Germinal center (tissue), 1 donor: ENCODE data around the gene BRD7.

ENCODE experiments used
- DNase-seq: peaks from one replicate; pipeline ENCODE4 v3.0.0; 2012; ENCODE audit warnings: mixed read lengths, low spot score

The BRD7 gene

DNA sequence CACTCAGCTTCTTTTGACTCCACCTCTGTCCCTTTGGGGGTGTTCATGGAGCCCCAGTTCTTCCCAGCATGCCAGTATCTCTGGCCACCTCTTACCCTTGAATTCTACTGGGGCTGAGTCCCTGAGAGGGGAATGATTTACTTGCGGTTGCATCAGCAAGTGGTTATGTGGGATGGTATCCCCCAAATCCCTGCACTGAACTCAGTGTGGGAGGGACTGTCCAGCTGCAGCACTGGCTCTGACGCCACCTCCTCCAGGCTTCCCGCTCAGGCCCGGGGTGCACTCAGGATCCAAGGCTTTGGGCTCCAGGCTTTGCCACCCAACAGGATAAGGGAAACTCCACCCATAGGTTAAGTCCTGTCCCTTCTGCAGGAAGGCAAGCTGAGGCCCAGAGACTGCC is 21.1 kb upstream of the BRD7 start:
- no peak for DNase-seq

- no peak for DNase-seq
Measured at GRCh38 chr16:50388496-50388895, 19.7 kb upstream of the BRD7 start.

GRCh38 chr16:50386774-50387173 is 18.0 kb upstream of the BRD7 start:
- no peak for DNase-seq

DNA sequence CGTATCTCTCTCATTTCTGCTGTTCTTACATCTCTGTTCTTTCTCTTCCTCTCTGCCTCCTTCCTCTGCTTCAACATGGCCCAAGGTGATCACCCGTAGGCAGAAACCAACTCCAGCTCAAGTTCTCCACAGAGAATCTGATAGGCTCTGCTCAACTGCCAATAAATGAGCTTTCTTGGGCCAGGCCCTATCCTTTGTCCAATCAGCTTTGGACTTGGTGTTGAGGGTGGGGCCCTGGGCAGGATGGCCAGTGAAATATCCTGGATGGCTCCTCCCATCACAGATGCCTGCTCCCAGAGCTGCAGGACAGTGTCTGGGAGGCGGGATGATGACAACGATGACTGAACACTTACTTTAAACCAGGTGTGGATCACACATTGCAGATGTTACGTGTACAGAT is 17.4 kb upstream of the BRD7 start:
- DNase-seq: no peak

DNA sequence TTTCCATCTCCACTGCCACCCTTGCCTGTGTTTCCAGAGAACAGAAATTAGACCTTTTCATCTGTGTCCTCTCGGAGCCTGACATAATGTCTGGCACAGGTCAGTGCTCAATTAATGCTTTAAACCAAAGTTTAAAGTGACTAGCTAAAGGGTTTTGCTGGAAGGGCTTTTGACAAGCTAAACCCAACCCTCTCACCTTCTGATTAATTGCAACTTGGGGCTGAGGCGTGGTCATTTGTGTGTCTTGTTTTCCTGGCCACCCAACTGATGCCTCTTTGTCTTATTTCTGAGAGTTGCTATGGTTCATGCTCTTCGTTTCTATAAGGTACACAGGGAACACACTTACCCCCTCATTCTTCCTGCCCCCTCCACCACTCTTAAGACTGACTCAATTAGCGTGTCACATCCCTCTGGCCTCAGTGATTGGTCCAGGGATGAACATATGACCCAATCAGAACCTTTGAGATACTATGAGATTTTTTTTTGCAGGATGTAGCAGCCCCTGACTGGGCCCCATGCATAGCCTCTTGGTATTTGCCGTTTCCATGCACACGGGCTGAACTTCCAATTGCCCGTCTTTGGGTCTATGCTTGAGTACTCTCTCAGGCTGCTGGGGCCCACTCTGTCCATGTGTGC is 15.8 kb upstream of the BRD7 start:
- no peak for DNase-seq

DNA sequence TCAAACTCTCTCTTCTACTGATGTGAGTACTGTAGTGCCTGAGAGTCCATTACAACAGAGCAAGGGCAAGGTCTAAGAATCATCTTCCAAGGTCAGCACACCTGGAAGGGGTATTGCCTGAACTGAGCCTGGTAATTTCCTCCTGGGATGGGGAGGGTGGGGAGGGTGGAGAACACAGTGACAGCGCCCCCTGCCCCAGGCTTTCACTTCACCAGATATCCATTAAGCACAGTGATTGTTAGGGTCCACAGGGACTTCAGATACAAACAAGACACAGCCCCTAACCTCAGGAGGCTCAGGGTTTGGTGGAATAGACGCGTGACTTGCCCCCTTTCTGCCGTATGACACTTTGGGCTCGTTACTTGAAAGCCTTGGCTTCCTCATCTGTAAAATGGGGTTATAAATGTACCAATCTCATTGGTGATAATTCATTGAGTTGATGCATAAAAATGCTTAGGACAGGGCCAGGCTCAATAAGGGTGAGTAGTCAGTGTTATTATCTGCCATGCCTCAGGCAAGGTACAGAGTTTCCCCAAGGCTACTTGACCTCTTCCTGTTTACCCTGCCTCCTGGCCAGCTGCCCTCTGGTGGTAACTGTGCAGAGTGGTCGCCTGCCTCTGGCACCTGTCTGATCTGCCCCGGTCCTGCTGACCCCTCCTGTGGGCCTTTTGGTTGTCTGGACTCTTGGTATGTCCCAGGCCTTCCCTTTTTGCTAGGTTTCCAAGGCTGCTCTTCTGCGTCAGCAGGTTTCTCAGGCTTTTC is 13.1 kb upstream of the BRD7 start:
- DNase-seq: no peak

- no peak for DNase-seq
Measured at GRCh38 chr16:50378417-50378816, 9.6 kb upstream of the BRD7 start.

GRCh38 chr16:50377001-50377400 is 8.2 kb upstream of the BRD7 start:
- DNase-seq: no peak

- no peak for DNase-seq
Measured at GRCh38 chr16:50373780-50374179, 5.0 kb upstream of the BRD7 start.

GRCh38 chr16:50373345-50373701 is 4.5 kb upstream of the BRD7 start:
- DNase-seq: no peak

GRCh38 chr16:50372611-50373344 is 4.0 kb upstream of the BRD7 start:
- no peak for DNase-seq

GRCh38 chr16:50371936-50372595 is 3.3 kb upstream of the BRD7 start:
- DNase-seq: no peak

- no peak for DNase-seq
Measured at GRCh38 chr16:50371036-50371716, 2.4 kb upstream of the BRD7 start.

- DNase-seq: no peak
Measured at GRCh38 chr16:50369133-50369804, 481 bp upstream of the BRD7 start.

DNA sequence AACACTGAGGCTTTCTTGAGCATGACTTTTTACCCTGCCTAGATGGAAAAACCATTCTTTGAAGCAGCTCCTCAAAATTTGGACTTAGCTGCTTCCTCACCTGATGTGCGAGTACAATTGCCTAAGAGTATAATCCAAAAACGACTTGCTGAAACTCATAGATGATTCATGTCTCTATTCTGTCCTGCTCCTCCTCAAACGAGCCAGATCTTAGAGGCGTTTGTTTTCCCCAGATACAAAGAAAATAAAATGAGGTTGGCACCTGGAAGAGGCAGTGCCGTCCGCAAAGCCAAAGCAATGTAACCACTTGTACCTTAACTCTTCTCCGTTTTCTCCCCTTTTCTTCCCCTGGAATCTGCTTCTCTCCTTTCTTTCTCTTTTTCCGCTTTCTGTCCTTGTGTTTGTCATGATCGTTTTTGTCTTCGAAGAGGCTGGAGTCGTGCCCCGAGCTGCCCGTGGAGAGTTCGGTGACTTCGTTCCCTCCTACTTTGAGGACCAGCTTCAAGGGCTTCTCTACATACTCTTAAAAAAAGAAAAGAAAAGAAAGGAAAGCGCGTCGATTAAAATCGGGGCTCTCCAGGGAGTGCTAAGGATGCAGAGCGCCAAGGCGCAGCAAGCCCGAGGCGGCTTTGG is 895 bp downstream of the BRD7 start:
- DNase-seq: no peak

DNA sequence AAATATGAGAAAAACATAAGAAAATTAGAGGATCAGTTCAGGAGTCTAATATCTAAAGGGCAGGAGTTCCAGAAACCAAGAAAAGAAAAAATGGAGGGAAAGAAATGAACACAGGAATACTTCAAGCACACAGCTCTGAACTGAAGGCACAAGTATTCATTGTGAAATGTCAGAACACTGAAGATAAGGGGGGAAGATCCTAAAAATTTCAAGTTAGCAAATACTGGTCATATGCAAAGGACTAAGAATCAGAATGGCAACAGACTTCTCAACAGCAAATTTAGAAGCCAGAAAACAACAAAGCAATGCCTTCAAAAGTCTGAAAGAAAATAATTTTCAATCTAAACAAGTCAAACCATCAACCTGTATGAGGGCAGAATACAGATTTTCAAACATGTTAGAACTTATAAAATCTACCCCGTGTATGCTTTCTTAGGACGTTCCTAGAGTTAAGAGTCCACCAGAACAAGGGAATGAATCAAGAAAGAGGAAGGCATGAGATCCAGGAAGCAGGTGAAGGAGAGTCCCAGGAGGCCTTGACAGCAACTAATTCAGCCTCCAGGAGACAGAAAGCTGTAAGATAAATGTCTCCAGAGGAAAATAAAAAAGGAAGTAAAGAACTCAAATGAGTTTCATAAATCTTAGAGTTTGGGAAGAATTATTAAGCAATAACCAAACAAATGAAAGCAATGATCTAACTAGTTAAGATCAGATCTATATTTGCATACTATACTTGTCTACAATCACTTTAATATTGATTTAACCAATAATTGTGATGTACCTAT is 2.8 kb downstream of the BRD7 start:
- DNase-seq: no peak

GRCh38 chr16:50363656-50364055 is 5.1 kb downstream of the BRD7 start:
- no peak for DNase-seq

DNA sequence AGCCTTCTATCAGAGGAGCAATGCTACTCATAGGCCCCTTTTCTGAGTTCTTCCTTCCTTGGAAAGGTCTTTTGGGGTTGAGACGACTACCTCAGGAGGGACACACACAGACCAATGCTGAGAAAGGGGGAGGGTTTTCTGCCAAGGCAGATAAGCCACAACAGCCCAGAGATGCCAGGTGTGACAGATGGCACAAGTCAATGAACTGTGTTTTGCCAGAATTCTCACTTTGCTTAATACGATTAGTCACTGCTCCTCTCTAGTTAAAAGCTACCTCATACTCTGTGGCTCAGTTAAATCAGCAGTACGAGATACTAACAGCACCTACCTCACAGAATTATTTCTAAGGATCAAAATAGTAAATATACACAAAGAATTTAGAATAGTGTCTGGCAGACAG is 8.0 kb downstream of the BRD7 start:
- no peak for DNase-seq

GRCh38 chr16:50360033-50360778 is 8.6 kb downstream of the BRD7 start:
- no peak for DNase-seq

DNA sequence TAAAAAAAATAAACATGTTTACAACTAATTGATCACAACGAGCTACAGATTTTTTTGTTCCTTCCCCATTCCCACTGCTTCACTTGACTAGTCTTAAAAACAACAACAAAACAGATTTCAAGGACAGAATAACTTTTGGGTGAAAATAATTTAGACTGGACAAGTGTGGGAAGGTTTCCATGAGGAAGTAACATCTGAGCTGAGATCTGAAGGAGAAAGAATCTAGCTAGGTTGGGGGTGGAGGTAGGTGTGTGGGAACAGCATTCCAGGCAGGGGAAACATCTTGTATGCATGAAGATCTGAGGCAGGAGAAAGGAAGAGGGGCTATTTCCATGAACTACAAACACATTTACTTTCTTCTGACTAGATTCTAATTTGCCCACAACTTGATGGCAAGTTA is 9.2 kb downstream of the BRD7 start:
- DNase-seq: no peak
